K562 (cell line): ENCODE data around the gene CGREF1.

Experiments
- PHTF2 ChIP-seq: fragments of 250-450 bp; sonication (Bioruptor Pico); IDR thresholded peaks from 2 replicates; pipeline ENCODE4 v1.5.0; 2021; ENCODE audit warnings: mild to moderate bottlenecking
- POLR2A ChIP-seq: fragments of 450-650 bp; conservative IDR thresholded peaks from 2 replicates; pipeline ENCODE4 v1.6.1; 2016
- SNIP1 ChIP-seq: fragments of 450-650 bp; IDR thresholded peaks from 2 replicates; pipeline ENCODE4 v1.7.1; 2017; ENCODE audit warnings: low read depth, mild to moderate bottlenecking

- TF ChIP-seq PHTF2 (CRISPR knock-in tag) = no peak
- no peak for TF ChIP-seq SNIP1
- no peak for TF ChIP-seq POLR2A
These were observed 46.7 kb downstream of the CGREF1 start for GRCh38 chr2:27071990-27072830.
